Measurements from ENCODE around the gene GCGR.

GCGR gene

GRCh38 chr17:81845361-81845760, 41.4 kb downstream of the GCGR start:
- TF ChIP-seq ZNF600 (tag by site-specific recombination; IDR thresholded peaks at IDR 0.05): 0 out of 2 replicates have a peak, but pooled peaks have one; percentile 21
- no peak for TF ChIP-seq SP7 (tag by site-specific recombination; IDR thresholded peaks at IDR 0.05)
- TF ChIP-seq ZNF19 (tag by site-specific recombination; IDR thresholded peaks at IDR 0.05; ENCODE audit: low read depth): no peak
- TF ChIP-seq ZNF223 (tag by site-specific recombination; IDR thresholded peaks at IDR 0.05): no peak
- no peak for TF ChIP-seq KLF16 (tag by site-specific recombination; IDR thresholded peaks at IDR 0.05)
- TF ChIP-seq ZNF677 (tag by site-specific recombination; IDR thresholded peaks at IDR 0.05): no peak
- no peak for TF ChIP-seq HOXC10 (CRISPR knock-in tag; IDR thresholded peaks at IDR 0.05)
- Histone ChIP-seq H3K4me1 (ENCODE audit: control insufficient read depth, insufficient read depth, low read length) (no peaks in the 10 kb centered on the region), H3K36me3 (ENCODE audit: control insufficient read depth in 2 of 2, insufficient read depth in 1 of 2, low read length in 2 of 2) (peaks cover 29 to 67% of the 10 kb centered on the region in 2 experiments), H3K9me3 (ENCODE audit: control insufficient read depth, insufficient read depth, low read depth, low read length) (no peaks in the 10 kb centered on the region), H3K4me3 (ENCODE audit: low read depth, low read length) (no peak overlapping the region), H3K27ac (ENCODE audit: extremely low read depth, low read depth, low read length) (no peak overlapping the region)
- POLR2A ChIA-PET: interaction anchor here (0.5 to 1.3 kb wide), 4 partner anchors 11 to 278 kb away, joined by 3 read pairs; partner anchors contain the start of gene MCRIP1
- CTCF ChIA-PET: no interaction called here

GRCh38 chr17:81845881-81846742, 42.2 kb downstream of the GCGR start:
- CTCF ChIA-PET: interaction anchor here (1.8 kb wide), 1 partner anchor 110 kb away, joined by 4 read pairs; no protein-coding TSS in a partner anchor
- Histone ChIP-seq H3K36me3 (ENCODE audit: control insufficient read depth in 2 of 2, insufficient read depth in 1 of 2, low read length in 2 of 2) (peaks cover 37 to 75% of the 10 kb centered on the region in 2 experiments), H3K9me3 (ENCODE audit: control insufficient read depth, insufficient read depth, low read depth, low read length) (no peaks in the 10 kb centered on the region), H3K4me3 (ENCODE audit: low read depth, low read length) (no peak overlapping the region), H3K27ac (ENCODE audit: extremely low read depth, low read depth, low read length) (no peak overlapping the region), H3K4me1 (ENCODE audit: control insufficient read depth, insufficient read depth, low read length) (no peaks in the 10 kb centered on the region)
- no peak for TF ChIP-seq ZNF37A (tag by site-specific recombination; IDR thresholded peaks at IDR 0.05)
- no peak for TF ChIP-seq ZNF624 (tag by site-specific recombination; IDR thresholded peaks at IDR 0.05)
- no peak for TF ChIP-seq ZFHX2 (tag by site-specific recombination; conservative IDR thresholded peaks at IDR 0.05)
- TF ChIP-seq ZNF48 (tag by site-specific recombination; IDR thresholded peaks at IDR 0.05): no peak
- TF ChIP-seq ZBTB1 (tag by site-specific recombination; IDR thresholded peaks at IDR 0.05): no peak
- no peak for TF ChIP-seq ZNF701 (tag by site-specific recombination; IDR thresholded peaks at IDR 0.05)
- no peak for TF ChIP-seq ZNF510 (tag by site-specific recombination; IDR thresholded peaks at IDR 0.05; ENCODE audit: insufficient replicate concordance)
- TF ChIP-seq ZNF112 (tag by site-specific recombination; IDR thresholded peaks at IDR 0.05): no peak
- no peak for TF ChIP-seq INSM2 (tag by site-specific recombination; IDR thresholded peaks at IDR 0.05)
- no peak for TF ChIP-seq ZBTB6 (tag by site-specific recombination; IDR thresholded peaks at IDR 0.05)
- no peak for TF ChIP-seq PRDM10 (tag by site-specific recombination; IDR thresholded peaks at IDR 0.05)
- TF ChIP-seq ZNF324 (tag by site-specific recombination; IDR thresholded peaks at IDR 0.05): no peak
- no peak for TF ChIP-seq ZNF600 (tag by site-specific recombination; IDR thresholded peaks at IDR 0.05)
- TF ChIP-seq ZNF19 (tag by site-specific recombination; IDR thresholded peaks at IDR 0.05; ENCODE audit: low read depth): no peak
- TF ChIP-seq ZNF621 (tag by site-specific recombination; IDR thresholded peaks at IDR 0.05): no peak
- TF ChIP-seq KLF8 (tag by site-specific recombination; IDR thresholded peaks at IDR 0.05): no peak
- TF ChIP-seq ZNF211 (tag by site-specific recombination; IDR thresholded peaks at IDR 0.05; ENCODE audit: low read depth): no peak
- no peak for TF ChIP-seq ZNF239 (tag by site-specific recombination; IDR thresholded peaks at IDR 0.05)
- no peak for TF ChIP-seq ZNF366 (tag by site-specific recombination; conservative IDR thresholded peaks at IDR 0.05)
- POLR2A ChIA-PET: interaction anchor here (0.6 to 1.0 kb wide), 2 partner anchors 13 to 143 kb away, joined by 3 read pairs; partner anchors contain the start of genes MCRIP1 and MRPL12
